Calu3 (cell line): Measurements from ENCODE around the gene LRP2. TPM values are rescaled to one million over a fixed set of nuclear protein-coding genes. Genes with fewer than 3 reads are reported as not detected.

ENCODE experiments used
- BruUV-seq: library from RNA; stranded (reverse); fragments of 400-500 nt; replicated peaks from 2 replicates; lab custom pipeline; 2021; lab: Mats Ljungman, UMichigan
- CTCF ChIA-PET: fragments of 300-600 bp; sonication (Branson Sonifier 250); formaldehyde crosslinking; loops from one replicate; lab custom pipeline; 2022; ENCODE audit warnings: antibody characterized with exemption; lab: Charles Lee
- DNase-seq: peaks from one replicate; pipeline ENCODE4 v3.0.0; 2022
- H3K27ac Mint-ChIP-seq: one replicate; pipeline ENCODE4 v1.8.0; 2022; ENCODE audit warnings: mixed read lengths; ENCODE audit not compliant: unreplicated experiment
- H3K27me3 Mint-ChIP-seq: one replicate; pipeline ENCODE4 v1.8.0; 2022; ENCODE audit warnings: mixed read lengths; ENCODE audit not compliant: unreplicated experiment
- H3K36me3 Mint-ChIP-seq: one replicate; pipeline ENCODE4 v1.8.0; 2022; ENCODE audit warnings: mild to moderate bottlenecking, moderate library complexity, mixed read lengths; ENCODE audit not compliant: insufficient read depth, unreplicated experiment
- H3K4me1 Mint-ChIP-seq: one replicate; pipeline ENCODE4 v1.8.0; 2022; ENCODE audit warnings: mild to moderate bottlenecking, low read depth, mixed read lengths; ENCODE audit not compliant: unreplicated experiment
- H3K4me3 Mint-ChIP-seq: one replicate; pipeline ENCODE4 v1.8.0; 2022; ENCODE audit warnings: mild to moderate bottlenecking, low read depth, moderate library complexity, mixed read lengths; ENCODE audit not compliant: unreplicated experiment
- H3K9me3 Mint-ChIP-seq: one replicate; pipeline ENCODE4 v1.8.0; 2022; ENCODE audit warnings: low read depth, mixed read lengths; ENCODE audit not compliant: unreplicated experiment
- CTCF ChIP-seq: fragments of 200-600 bp; IDR thresholded peaks from one replicate; pipeline ENCODE4 v1.8.0; 2022; ENCODE audit warnings: antibody characterized with exemption; ENCODE audit not compliant: unreplicated experiment
- intact Hi-C: fragments of 100-400 bp; cut with micrococcal nuclease; formaldehyde crosslinking; loops from one replicate; pipeline ENCODE4 v1.10.0; 2022; ENCODE audit not compliant: unreplicated experiment
- total RNA-seq: library from RNA; stranded (reverse); gene quantifications from 2 replicates; pipeline ENCODE4 v1.2.3, GENCODE V29; 2022

Gene LRP2
- total RNA-seq, 1 experiment from 2014 or later, result 0.66 TPM

DNA sequence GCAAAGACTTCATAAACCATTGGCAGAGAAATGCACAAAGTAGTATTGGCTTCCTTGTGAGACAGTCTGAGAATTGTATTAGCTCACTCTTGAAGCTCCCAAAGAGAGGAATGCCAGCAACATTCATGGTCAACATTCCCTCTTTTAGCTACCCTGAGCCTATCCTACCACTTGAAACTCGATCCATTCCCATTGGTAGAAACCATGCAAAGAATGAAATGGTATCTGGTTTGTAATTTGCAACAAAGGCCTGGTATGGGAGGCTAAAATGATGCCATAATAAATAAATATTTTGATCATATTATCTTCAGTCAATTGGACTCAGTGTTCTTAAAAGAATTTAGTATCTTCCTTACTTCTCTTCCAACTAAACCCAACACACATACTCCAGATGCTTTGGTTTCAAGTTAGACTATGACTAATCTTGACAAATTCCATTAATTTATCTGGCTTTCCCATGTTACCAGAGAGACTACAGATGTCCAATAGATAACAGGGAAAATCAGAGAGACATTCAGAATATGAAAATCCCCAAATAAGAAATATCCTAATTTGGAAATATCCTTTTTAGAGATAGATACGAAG is 190.1 kb downstream of the LRP2 start:
- H3K4me1 Mint-ChIP-seq, result no peaks in the 10 kb centered on the region
- no TSS peak for BruUV-seq
- no peak for DNase-seq
- intact Hi-C loops, result no loop called here
- TF ChIP-seq CTCF, result no peak
- H3K4me3 Mint-ChIP-seq, result no peak overlapping the region
- peaks cover 9% of the 10 kb centered on the region for H3K27me3 Mint-ChIP-seq
- CTCF ChIA-PET, result no interaction called here
- no peaks in the 10 kb centered on the region for H3K9me3 Mint-ChIP-seq
- H3K27ac Mint-ChIP-seq, result no peak overlapping the region
- no peaks in the 10 kb centered on the region for H3K36me3 Mint-ChIP-seq

DNA sequence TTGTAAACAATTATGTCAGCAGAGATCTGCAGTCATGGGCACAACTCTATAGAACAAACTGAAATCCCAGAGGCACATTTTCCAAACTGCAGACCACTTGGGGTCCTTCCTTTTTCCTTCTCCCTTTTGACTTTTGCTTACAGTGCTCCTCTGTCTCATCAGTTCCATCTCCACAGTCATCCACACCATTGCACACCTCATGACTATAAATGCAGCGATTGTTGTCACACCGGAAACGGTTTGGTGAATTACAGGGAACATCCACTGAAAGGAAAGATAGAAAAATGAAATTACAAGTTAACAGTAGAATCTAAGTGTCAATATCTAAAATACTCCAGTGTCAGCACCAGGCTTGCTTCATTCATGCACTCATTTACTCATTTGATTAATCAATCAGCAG is 196.5 kb downstream of the LRP2 start:
- Mint-ChIP-seq H3K27me3 (peaks cover 60% of the 10 kb centered on the region), H3K36me3 (no peaks in the 10 kb centered on the region), H3K27ac (no peak overlapping the region), H3K4me3 (no peak overlapping the region), H3K4me1 (no peaks in the 10 kb centered on the region), H3K9me3 (no peaks in the 10 kb centered on the region)
- DNase-seq, result no peak
- no TSS peak for BruUV-seq
- CTCF ChIA-PET, result no interaction called here
- no peak for TF ChIP-seq CTCF
- intact Hi-C loops, result no loop called here

GRCh38 chr2:169164311-169164710 is 198.0 kb downstream of the LRP2 start:
- Mint-ChIP-seq H3K36me3 (no peaks in the 10 kb centered on the region), H3K27me3 (peaks cover 60% of the 10 kb centered on the region), H3K27ac (no peak overlapping the region), H3K4me1 (no peaks in the 10 kb centered on the region), H3K4me3 (no peak overlapping the region), H3K9me3 (no peaks in the 10 kb centered on the region)
- no peak for DNase-seq
- intact Hi-C loops, result no loop called here
- no TSS peak for BruUV-seq
- CTCF ChIA-PET, result no interaction called here
- no peak for TF ChIP-seq CTCF

DNA sequence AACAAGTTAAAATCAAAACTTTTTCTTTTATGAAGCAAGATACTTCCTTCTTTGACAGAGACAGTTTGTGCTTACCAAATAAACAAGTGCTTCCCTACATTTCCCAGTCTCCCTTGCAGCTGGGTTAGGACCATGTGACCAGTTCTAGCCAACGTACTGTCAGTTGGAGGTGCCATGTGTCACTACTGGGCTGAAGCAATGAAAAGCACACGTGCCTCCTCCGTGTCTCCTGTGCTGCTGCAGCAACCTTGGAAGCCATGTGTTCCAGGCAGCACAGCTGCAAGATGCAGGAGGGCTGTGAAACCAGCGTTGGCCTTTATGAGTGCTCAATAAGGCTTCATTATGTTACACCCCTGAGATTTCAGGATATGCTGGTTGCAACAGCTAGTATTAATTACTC is 199.7 kb downstream of the LRP2 start:
- Mint-ChIP-seq H3K36me3 (no peaks in the 10 kb centered on the region), H3K4me1 (no peaks in the 10 kb centered on the region), H3K27me3 (peaks cover 55% of the 10 kb centered on the region), H3K9me3 (no peaks in the 10 kb centered on the region), H3K27ac (no peak overlapping the region), H3K4me3 (no peak overlapping the region)
- BruUV-seq, result no TSS peak
- TF ChIP-seq CTCF, result no peak
- intact Hi-C loops, result no loop called here
- CTCF ChIA-PET, result no interaction called here
- no peak for DNase-seq
